ENCODE results near the gene TP63.

Gene TP63

DNA sequence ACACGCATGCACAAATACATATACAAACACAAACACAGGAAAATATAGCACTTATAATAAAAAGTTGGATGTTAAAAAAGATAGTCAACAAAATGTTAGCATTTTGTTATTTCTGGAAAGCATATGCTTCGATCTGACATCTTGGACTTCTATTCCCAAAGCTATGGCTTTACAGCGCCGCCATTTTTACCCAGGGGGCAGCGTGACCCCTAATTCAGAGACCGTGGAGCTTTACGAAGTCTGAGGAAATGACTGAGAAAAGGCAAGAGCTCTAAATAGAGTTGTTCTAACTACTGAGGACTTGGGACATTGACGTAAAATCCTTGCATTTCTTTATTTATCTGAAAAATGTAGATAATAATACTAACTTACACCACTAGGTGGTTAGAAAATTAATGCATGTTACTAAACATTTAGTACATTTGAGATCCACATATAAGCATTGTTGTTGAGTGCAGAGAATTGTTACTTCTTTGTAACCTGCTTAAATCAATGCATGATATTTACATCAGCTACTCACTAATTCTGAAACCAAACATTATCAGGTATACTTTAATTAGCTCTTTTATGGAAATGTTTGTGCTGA is 155.4 kb downstream of the TP63 start:
- DNase-seq, result no peak

DNA sequence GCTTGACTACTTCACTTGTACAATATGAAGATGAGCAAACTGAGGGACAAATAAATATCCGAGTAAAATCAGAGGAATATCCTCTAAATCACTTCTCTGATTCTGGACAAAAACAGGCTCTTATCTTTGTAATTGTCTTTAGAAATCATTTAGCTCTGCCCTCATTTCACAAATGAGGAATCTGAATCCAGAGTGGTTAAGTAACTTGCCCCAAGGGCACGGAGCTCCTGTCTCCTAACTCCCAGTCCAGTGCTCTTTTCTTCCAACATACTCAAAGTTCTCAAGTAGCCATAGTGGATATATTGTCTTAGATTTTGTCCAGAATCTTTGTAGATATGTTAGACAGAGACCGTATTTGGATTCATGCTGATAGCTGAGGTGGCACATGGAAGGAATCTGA is 156.0 kb downstream of the TP63 start:
- DNase-seq, result no peak

DNA sequence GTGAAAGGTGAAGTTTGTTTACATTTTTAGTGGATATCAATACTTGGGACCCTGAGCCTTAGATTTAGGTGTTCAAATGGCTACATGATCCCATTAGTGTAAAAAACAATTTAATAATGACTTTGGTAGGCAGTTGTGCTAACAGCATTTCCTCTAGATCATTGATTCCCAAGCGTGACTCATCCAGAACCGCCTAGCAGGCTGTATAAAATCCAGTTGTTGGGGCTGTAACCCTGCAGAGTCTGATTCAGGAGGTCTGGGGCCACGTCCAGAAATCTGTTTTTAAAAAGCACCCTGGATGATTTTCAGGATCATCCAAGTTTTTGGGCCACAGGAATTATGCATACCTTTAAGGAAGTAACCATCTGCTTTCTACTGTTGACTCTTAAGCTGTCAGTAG is 156.4 kb downstream of the TP63 start:
- no peak for DNase-seq

DNA sequence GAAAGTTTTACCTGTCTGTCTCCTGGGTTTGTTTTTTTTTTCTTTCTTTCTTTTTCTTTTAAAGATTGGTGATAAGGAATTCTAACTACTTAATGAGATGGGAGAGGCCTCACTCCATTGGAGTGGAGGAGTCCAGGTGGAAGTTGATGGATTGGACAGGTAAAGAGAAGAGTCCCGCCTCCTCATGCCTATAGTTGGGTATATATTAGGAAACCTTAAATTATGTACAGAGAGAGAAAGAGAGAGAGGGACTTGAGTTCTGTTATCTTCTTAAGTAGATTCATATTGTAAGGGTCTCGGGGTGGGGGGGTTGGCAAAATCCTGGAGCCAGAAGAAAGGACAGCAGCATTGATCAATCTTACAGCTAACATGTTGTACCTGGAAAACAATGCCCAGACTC is 158.2 kb downstream of the TP63 start:
- no peak for DNase-seq

DNA sequence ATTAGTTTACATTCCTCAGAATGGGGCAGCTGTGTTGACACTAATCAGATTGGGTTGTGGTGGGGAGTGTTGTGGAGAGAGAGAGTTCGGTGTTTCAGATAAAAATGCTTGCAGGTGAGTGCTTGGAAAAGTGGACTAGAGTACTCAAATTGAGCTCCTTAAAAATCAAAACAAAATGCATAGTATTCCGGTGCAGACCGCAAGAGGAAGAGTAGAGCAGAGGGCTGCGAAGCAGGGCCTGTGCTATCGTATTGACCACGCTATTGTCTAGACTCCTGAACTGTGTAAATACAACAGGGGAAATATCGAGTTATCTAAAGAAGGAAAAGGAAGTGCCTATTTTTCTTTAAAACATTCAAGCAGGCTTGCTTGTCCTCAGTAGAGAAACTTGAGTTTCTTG is 159.5 kb downstream of the TP63 start:
- no peak for DNase-seq

DNA sequence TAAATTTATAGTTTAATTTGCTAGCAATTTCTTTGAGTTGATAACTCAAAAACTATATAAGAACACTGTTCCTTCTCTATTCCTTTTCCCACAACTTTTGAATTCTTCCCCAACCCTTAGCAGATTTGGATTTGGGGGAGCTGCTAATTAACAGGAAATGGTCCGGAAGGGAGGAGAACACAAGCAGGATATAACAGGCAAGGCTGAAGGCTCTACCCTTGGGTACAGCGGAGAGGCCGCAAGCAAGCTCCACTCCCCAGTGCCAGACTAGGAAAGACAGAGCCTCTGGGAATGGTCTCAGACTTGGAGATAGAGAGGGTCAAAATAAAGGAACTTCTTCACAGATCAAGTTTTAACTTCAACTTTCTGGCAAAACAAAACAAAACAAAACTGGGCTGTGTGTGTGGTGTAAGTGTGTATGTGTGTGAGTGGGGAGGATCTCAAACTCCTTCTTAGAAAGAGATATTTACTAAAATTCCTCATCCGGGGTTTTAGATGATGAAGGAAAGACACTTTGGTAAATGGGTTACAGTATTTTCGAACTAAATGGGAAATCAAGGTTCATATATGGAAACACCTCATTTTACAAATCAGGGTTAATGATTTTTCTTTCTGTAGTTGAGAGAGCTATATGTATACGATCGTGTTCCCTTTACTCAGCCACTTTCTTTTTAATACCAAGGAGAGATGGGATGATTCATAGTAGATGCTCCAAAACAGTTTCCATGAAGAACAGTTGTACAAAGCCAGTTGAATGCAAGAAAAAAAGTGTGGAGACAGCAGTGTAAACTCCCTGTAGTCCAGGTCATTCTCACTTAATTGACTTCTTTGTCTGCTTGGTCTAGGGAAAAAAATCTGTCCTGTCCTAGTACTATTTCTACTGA is 161.1 kb downstream of the TP63 start:
- DNase-seq, result no peak

DNA sequence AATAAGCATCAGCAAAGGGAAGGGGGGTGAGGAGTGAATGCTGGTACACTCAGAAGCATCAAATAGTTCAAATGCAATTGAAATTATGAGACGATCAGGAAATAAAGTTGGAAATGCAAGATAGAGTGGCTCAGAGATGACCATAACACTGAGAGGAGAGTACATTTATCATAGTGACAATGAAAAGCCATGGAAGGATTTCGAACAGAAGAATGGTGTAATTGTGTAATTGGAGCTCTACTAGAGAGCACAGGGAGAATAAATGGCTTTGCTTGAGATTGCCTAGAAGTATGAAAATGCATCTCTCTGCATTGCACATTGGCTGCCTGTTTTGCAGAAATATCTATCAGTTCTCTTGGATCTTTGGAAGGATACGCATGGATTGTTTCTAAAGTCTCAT is 163.3 kb downstream of the TP63 start:
- no peak for DNase-seq

DNA sequence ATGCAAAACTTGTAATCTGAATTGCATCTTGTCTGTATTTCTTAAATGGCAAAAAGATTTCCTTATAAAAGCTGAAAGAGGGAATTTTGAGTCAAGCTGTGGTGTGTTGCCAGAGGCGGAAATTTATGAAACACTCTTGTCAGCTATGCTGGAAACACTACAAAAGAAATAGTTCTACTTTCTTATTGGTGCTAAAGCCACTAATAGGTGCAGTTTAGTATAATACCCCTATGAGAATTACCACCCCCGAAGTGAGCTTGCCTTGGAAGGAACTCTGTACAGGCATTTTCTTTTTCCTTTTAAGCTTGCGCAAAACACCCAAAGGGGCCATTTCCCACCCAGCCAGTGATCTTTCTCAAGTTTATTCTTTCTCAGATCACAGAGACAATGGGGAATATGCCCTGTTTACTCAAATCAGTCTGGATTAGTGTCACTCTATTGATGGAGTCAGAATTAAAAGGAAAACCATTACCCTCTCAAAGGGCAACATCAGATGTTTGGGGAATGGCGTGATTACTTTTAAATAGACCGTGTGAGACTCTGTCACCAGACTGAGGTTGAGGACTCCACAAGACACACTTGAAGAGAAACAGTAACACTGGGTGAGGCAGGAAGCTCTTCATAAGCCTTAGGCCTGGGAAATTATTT is 166.0 kb downstream of the TP63 start:
- no peak for DNase-seq

DNA sequence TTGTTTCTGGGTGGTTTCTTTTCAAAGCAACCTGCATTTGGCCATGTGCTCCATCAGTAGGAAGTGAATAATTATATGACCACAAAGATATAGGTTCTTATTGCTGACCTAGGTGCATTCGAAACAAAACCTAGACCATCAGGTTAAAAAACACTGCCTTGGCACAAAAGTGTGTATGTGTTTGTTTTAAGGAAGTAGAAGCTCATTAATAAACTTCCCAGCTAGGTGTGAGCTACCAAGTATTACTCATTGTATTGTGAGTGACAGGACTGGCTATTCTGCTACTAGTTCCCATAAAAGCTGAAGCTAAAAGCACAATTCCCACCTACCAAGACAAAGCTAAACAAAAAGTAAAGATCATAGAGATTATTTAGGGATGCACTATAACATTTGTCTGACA is 168.2 kb downstream of the TP63 start:
- no peak for DNase-seq

DNA sequence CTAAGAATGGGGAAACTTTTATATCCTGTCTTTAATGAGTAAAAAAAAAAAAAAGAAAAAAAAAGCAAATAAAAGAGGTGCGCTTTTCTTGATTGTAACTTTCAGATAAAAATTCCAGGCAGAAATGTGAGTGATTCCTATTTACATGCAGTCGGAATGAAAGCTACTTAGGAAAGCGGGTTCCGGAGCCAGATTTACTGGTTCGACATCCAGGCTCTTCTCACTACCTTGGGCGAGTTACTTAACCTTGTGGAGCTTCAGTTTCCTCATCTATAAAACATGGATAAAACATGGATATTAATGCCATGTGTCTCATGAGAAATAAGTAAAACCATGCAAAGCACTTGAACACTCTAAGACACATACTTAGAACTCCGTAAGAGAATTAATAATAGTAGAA is 169.2 kb downstream of the TP63 start:
- DNase-seq, result no peak

DNA sequence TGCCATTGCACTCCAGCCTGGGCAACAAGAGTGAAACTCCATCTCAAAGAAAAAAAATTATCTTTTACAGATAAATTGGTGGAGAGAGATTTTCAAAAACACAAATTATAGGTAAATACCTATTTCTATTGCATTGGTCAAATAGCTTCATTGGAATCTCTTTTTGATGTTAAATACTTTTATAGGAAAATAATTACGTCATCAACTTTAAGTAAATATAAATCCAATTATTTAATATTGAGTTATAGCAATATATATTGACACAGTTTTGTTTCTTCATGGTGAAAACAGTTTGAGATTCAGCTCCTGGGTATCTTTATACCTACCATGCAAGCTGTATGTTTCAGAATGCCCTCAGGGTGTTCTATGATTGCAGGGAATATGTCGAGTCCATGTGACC is 172.1 kb downstream of the TP63 start:
- DNase-seq, result no peak

DNA sequence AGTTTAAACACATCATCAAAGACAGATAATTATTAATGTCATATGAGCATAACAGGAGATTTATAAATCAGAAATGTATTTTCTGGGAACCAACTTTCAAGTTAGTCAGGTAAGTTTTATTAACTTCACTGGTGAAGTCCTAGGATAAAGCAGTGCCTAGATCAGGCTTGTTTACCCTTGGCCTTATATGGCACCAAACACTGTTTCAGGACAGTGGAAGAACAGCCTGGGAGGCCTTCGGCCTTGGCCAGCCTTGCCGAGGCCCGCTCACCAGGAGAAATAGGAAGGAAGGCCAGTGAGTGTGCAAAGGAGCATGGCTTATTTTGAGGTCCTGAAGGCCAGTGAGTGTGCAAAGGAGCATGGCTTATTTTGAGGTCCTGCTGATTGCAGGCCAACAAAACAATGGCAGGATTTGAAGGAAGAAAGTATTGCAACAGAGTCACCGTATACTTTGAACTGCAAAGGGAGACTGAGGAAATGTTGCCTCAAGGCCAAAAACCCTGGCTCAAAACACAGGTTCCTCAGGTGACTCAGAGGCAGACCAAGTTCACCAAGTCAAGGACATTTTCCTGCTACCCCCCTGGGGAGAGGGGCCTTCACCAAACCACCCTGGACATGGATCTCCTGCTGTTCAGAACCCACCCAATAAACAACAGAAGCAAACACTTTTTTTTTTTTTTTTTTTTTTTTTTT is 174.3 kb downstream of the TP63 start:
- DNase-seq, result no peak

DNA sequence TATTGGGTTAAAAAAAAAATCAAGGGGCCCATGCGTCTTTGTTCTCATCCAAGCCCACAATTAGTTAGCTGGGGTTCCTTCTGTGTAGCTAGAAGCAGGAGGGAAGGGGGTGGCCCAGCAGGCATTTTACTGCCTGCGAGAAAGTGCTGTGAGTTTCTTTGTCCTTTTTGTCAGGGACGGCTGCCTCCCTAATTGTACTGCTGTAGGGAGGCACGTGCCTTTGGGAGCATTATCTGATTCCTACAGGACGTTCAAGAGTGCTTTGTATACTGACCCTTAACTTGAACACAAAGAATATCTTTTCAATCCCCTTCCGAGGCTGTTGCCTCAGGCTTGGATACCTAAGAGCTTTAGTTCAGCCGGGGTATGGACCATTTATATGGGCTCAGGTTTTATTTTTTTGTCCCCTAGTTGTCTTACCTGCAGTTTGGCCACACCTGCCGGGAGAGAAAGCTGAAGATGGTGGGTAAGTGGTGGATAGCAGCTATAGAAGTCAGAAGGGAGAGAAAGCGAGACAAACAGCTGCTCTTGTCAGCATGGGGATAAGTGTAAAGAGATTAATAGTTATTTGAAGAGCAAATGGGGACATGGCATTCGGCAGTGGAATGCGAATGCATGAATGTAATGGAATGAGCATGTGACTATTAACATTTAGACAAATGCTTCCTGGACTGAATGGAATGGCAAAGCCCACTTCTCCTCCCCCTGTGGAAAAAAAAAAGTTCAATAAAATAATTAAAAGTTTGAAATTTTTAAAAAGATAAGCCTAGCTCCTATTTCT is 175.2 kb downstream of the TP63 start:
- DNase-seq, result no peak

DNA sequence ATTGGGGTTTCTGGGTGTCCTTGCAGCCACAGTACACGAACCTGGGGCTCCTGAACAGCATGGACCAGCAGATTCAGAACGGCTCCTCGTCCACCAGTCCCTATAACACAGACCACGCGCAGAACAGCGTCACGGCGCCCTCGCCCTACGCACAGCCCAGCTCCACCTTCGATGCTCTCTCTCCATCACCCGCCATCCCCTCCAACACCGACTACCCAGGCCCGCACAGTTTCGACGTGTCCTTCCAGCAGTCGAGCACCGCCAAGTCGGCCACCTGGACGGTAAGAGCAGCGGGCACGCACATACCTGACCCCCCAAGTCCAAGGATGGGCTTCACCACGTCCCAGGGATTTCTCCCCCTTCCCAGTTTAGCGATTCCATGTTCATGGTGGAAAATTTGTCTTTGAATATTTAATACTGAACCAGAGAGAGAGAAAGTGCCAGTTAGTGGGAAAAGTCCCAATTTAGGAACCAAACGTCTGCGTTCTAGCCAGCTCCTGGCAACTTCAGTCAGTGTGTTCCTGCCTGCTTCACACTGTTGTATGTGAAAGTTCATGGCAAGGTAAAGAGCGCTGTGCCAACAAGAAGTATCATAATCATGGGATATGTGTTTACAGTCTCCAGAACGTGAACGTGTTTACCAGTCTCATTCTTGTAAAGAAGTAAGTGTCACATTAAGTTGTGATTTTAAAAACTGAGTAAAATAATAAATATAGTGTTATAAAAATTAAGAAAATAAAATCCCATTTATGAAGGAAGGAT is 177.2 kb downstream of the TP63 start:
- DNase-seq, result no peak

DNA sequence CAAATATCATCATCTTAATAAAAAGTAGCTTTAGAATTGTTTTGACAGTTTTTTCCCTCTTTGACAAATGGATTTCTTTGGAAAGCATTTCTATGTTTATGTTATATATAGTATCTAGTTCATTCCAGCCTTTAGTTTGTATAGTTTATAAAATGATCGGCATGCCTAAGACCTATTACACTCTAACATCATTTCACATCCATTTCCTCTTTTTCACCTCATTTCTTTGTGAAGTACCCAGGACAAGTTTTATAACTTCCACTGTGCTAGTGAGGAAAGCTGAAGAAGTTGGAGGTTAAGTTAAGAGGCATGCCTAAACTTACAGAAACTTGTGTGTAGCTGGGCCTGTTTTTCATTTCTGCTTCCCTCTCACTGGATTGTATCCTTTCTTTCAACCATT is 178.4 kb downstream of the TP63 start:
- no peak for DNase-seq

DNA sequence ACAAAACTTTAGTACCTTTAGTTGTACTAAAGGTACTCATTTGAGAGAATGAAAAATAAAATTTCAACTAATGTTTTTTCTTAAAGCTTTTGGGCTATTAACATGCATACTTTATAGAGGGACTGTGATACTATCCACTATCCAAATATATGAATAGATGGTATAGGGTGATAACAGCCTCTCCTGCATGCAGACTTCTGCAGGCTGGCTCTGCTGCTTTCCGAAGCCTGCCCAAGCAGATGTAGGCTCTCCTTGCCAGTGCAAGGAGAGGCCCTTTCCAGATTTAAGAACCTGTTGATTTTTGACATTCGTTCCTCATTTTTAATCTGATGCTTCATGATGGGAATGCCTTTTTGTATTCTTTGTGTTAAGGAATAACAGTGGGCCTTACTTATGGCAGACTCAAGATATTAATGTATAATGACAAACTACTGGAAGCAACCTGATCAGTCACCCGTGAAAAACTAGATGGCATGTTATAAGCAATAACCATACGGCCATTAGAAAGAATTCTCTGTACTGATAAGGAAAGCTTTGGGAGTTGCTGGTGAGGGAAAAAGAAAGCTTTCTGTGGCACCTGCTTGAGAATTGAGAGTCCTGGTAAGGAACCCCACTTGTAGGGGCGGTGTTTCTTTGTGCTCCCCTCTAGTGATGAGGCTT is 181.7 kb downstream of the TP63 start:
- no peak for DNase-seq

DNA sequence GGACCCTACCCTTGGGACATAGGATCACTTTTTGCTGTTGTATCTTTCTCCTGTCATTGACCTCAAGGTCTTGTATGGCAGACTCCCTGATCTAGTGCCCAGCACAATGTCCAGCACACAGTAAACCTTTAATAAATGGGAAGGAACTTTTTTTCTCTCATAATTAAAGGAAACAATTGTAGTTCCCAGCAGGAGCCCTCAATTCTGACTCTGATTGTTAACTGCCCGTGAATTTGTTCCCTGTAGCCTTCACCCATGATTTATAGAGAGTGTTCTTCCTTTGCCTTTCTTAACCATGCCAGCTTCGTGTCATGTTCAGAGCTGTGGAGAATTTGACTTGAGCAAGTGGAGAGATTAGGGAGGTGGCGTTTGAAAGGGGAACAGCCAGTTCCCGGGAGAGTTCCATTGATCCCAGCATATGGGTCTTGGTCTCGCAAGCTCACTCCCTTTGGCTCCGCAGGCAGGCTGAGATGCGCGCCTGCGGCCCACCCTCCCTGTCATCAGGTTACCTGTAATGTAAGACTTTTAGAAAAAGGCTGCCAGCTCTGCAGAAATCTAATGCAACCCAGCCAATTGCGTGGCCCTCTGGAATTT is 182.6 kb downstream of the TP63 start:
- DNase-seq, result no peak

DNA sequence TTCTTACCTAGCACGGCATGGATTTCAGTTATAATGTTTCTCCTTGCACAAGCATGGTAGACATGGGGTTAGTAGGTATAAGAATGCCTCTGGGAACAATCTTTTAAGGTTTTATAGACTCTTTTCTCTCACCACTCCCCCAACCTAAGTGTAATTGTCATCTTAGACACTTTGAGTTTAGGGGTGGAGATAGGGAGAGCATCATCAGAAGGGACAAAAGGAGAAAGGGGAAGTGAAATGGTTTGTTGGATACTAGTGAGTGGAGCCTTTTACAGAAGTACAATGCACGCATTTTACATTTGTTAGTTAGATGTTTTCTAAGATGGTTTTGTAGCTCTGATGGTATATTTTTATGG is 189.2 kb downstream of the TP63 start:
- no peak for DNase-seq

DNA sequence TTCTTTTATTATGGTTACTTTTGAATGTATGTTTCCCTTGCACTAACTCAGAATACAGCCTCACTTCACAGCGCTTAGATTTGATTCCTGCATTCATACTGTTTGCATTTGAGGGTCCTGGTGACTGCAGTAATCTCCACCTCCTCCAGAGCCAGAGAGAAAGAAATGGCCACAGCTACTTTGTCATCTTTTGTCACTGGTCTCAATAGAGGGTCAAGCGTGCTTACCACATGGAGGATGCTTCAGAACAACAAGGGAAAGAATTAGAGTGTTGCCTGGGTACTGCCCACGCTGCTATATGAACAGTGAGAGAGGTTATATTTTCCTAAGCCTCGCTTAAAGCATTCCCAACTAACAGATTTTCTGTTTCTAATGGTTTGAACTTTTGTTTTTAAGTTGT is 190.1 kb downstream of the TP63 start:
- no peak for DNase-seq

DNA sequence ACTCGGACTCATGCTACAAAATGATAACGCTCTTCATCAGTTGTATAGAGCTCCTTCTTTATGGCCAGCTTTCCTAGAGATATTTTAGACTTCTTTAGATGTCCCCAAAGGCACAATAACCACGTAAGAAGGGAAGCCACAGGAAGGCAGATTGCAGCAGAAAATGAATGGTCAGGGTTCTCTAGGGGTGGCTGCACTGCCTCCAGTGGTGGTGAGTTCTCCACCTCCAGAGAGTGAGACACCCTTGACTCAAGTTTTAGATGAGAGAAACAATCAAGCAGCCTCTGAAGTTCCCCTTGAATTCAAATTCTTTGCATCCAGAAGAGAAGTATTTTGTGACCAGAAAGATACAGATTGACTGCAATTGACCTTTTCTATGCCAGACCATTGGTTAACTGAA is 191.5 kb downstream of the TP63 start:
- DNase-seq, result no peak

DNA sequence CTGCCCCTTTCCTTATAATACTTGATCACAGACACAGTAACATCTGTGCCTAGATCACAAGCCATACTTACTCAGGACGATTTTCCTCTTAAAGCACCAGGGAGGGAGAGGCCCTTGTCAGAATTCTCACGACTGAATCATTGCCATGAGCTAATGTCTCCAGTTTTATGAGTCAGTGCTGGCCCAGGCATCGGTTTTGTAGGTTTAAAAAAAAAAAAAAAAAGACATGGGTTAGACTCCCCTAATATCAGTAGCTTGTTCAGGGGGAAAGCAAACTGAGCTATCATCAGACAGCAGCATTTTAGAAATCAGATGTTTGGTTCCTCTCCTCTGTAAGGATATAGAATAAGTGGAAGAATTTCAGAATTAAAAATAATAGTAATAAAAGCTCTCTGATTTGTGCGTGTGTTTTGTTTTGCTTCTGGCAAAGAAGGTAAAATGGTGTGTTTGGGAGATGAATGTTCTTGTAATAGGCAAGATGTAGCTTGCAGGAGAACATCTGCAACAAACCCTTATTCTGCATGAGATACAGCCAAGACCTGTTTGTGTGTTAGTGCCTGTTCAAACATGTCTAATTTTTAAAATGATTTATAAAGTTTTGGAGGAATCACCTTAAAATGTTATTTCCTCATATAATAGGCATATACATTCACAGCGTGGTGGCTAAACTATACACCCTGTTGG is 193.6 kb downstream of the TP63 start:
- no peak for DNase-seq

Data from activated CD4-positive, alpha-beta T cell treated with anti-CD3 and anti-CD28 coated beads, Interleukin-10, Interleukin-2, amounts not matched to agents 100 ng/mL and 50 ng/mL, durations not matched to agents 16 hours and 8 hours (primary cell).